GM13976 (cell line): ENCODE measurements around the gene SLC27A3.
A peak's percentile ranks its signal among the peaks of the same experiment; 100 is the strongest.
"Not testable (repeated sequence)": the region's sequence is repeated elsewhere in the genome, so short reads cannot be mapped to it uniquely, and the experiment has no call there.

Experiments used
- DNase-seq: peaks from one replicate; pipeline ENCODE4 v3.0.0; 2012; ENCODE audit warnings: low spot score
- in situ Hi-C: fragments of 300-500 bp; cut with MboI; formaldehyde crosslinking; loops from one replicate; pipeline ENCODE4 v1.12.0; 2022; ENCODE audit warnings: low sequenced_read_pairs, mixed read lengths, inconsistent platforms; ENCODE audit not compliant: unreplicated experiment
- TF ChIP-seq, protein P1 (sequence below): IDR thresholded peaks from 2 replicates; pipeline ENCODE4 v1.5.1; 2012; ENCODE audit warnings: borderline replicate concordance, mild to moderate bottlenecking; ENCODE audit not compliant: insufficient read depth; ENCODE audit errors: extremely low read depth, missing control alignments, control extremely low read depth

The SLC27A3 gene

DNA sequence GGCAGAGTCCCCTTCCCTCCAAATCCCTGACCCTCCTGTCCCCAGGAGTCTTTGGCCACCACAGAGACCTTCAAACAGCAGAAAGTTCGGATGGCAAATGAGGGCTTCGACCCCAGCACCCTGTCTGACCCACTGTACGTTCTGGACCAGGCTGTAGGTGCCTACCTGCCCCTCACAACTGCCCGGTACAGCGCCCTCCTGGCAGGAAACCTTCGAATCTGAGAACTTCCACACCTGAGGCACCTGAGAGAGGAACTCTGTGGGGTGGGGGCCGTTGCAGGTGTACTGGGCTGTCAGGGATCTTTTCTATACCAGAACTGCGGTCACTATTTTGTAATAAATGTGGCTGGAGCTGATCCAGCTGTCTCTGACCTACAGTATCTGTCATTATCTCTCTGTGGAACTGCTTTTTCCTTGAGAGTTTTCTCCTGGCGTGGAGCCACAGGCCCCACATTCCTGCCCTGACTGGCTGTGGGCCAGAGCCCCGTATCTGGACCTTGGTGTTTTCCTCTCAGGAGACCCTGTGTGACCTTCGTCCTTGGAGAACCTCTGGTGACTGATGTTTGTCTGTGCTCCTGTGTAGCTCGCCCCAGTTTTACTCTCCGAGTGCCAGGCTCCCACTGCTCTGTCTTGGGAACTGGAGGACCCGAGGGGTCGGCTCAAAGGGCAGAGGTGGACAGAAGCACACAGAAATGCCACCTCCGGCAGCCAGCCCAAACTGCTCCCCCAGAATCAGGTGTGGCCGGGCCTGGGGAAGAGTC, 4.8 kb downstream of the SLC27A3 start:
- no peak for DNase-seq
- TF ChIP-seq, protein P1, sequence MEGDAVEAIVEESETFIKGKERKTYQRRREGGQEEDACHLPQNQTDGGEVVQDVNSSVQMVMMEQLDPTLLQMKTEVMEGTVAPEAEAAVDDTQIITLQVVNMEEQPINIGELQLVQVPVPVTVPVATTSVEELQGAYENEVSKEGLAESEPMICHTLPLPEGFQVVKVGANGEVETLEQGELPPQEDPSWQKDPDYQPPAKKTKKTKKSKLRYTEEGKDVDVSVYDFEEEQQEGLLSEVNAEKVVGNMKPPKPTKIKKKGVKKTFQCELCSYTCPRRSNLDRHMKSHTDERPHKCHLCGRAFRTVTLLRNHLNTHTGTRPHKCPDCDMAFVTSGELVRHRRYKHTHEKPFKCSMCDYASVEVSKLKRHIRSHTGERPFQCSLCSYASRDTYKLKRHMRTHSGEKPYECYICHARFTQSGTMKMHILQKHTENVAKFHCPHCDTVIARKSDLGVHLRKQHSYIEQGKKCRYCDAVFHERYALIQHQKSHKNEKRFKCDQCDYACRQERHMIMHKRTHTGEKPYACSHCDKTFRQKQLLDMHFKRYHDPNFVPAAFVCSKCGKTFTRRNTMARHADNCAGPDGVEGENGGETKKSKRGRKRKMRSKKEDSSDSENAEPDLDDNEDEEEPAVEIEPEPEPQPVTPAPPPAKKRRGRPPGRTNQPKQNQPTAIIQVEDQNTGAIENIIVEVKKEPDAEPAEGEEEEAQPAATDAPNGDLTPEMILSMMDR, result no peak
- in situ Hi-C loops, result no loop called here

GRCh38 chr1:153780551-153780950, 5.3 kb downstream of the SLC27A3 start:
- in situ Hi-C loops, result no loop called here
- DNase-seq, result no peak
- TF ChIP-seq, protein P1, result no peak

DNA sequence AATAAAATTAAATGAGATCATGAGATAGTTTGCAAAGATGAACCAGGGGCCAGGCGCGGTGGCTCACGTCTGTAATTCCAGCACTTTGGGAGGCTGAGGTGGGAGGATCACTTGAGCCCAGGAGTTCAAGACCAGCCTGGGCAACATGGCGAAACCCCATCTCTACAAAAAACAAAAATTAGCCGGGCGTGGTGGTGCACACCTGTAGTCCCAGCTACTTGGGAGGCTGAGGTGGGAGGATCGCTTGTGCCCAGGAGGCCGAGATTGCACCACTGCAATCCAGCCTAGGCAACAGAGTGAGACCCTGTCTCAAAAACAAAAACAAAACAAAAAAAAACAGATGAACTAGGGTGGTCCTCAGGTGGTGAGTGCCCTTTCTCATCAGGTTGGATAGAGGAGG, 7.4 kb downstream of the SLC27A3 start:
- DNase-seq, in situ Hi-C loops: not testable (repeated sequence)

DNA sequence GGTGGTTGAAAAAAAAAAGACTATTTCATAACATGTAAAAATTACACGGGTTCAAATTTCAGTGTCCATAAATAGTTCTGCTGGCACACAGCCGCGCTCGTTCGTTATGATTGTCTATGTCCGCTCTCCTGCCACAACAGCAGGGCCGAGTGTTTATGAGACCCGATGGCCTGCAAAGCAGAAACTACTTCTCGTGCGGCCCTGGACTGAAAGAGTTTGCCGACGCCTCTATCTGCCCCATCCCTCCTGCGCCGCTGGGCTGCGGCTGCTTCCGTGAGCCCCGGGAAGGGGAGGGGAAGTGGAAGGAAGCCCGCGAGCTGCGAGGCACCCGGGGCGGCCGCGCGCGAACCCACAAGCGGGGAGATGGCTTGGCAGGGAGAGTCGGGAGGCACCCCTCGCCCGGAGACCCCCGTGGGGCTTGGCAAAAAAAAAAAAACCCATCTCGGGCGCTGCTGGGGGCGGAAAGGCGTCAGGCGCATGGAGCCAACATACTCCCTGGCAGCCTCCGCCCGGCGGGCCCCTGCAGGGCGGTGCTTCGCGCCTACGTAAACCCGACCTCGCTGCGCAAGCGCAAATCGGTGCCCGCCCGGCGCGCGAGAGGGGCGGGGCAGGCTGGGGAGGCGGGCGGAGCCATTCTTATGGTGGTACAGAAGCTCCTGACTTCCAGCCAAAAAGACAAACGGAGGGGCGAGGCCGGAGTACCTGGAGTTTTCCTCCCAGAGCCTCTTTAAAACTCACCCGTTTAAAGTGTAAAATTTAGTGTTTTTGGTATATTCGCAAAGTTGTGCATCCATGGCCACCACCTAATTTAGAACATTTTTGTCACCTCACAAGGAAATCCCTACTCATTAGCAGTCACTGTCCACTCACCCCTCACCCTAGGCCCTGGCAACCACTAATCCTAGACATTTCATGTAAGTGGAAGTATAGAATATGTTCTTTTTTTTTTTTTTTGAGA, 8.3 kb downstream of the SLC27A3 start:
- DNase-seq, result peak; percentile 98
- TF ChIP-seq, protein P1, result no peak
- in situ Hi-C loops, result no loop called here

- in situ Hi-C loops, result no loop called here
- no peak for DNase-seq
- TF ChIP-seq, protein P1, result no peak
Observed at GRCh38 chr1:153786038-153786790, 11.0 kb downstream of the SLC27A3 start.

GRCh38 chr1:153789478-153790034, 14.3 kb downstream of the SLC27A3 start:
- in situ Hi-C loops, result loop anchor here (10.0 kb wide), 1 partner anchor 195 kb away; the partner anchor contains the start of gene RAB13
- TF ChIP-seq, protein P1, result no peak
- no peak for DNase-seq
